HS-27A (cell line): ENCODE measurements around the gene KRT39.
A peak's percentile ranks its signal among the peaks of the same experiment; 100 is the strongest.

Experiments used
- DNase-seq: peaks from one replicate; pipeline ENCODE4 v3.0.0-alpha.2; 2012; ENCODE audit warnings: low read depth, missing footprints

KRT39 gene

GRCh38 chr17:40980117-40980516 is 13.4 kb upstream of the KRT39 start:
- no peak for DNase-seq

GRCh38 chr17:40978575-40979151 is 11.9 kb upstream of the KRT39 start:
- DNase-seq, result no peak

GRCh38 chr17:40975516-40975915 is 8.8 kb upstream of the KRT39 start:
- no peak for DNase-seq

GRCh38 chr17:40974366-40974765 is 7.6 kb upstream of the KRT39 start:
- DNase-seq, result no peak

GRCh38 chr17:40967582-40967981 is 834 bp upstream of the KRT39 start:
- no peak for DNase-seq

GRCh38 chr17:40963838-40964237 is 2.9 kb downstream of the KRT39 start:
- no peak for DNase-seq

GRCh38 chr17:40962059-40962561 is 4.6 kb downstream of the KRT39 start:
- no peak for DNase-seq

GRCh38 chr17:40961591-40961990 is 5.2 kb downstream of the KRT39 start:
- DNase-seq, result no peak

GRCh38 chr17:40960144-40960543 is 6.6 kb downstream of the KRT39 start:
- DNase-seq, result no peak

- no peak for DNase-seq
These were observed 8.4 kb downstream of the KRT39 start for GRCh38 chr17:40958086-40958953.

- peak; percentile 64 for DNase-seq
These were observed 10.1 kb downstream of the KRT39 start for GRCh38 chr17:40956401-40957254.

- DNase-seq, result no peak
These were observed 12.9 kb downstream of the KRT39 start for GRCh38 chr17:40953881-40954280.

GRCh38 chr17:40952661-40953060 is 14.1 kb downstream of the KRT39 start:
- no peak for DNase-seq

GRCh38 chr17:40952154-40952553 is 14.6 kb downstream of the KRT39 start:
- no peak for DNase-seq

- no peak for DNase-seq
These were observed 15.6 kb downstream of the KRT39 start for GRCh38 chr17:40951011-40951622.

- no peak for DNase-seq
These were observed 16.6 kb downstream of the KRT39 start for GRCh38 chr17:40950176-40950575.

- DNase-seq, result no peak
These were observed 17.3 kb downstream of the KRT39 start for GRCh38 chr17:40949418-40949817.

- no peak for DNase-seq
These were observed 18.8 kb downstream of the KRT39 start for GRCh38 chr17:40947929-40948328.

- DNase-seq, result no peak
These were observed 21.3 kb downstream of the KRT39 start for GRCh38 chr17:40945414-40945813.

- DNase-seq, result no peak
These were observed 22.2 kb downstream of the KRT39 start for GRCh38 chr17:40944531-40944930.

- no peak for DNase-seq
These were observed 24.2 kb downstream of the KRT39 start for GRCh38 chr17:40942553-40942952.

- DNase-seq, result no peak
These were observed 26.5 kb downstream of the KRT39 start for GRCh38 chr17:40940266-40940665.
